ENCODE results near the gene TM2D1.

TM2D1 gene

GRCh38 chr1:61638911-61639605 is 85.9 kb downstream of the TM2D1 start:
- Histone ChIP-seq H4K91ac (ENCODE audit: low read length) (no peak overlapping the region), H3K27ac (ENCODE audit: low read length, poor library complexity, severe bottlenecking) (no peak overlapping the region), H3K4me1 (ENCODE audit: control insufficient read depth, insufficient read depth, low read depth, low read length) (no peaks in the 10 kb centered on the region), H3K9me3 (ENCODE audit: control insufficient read depth, low read length) (no peaks in the 10 kb centered on the region), H4K8ac (ENCODE audit: low read length) (no peak overlapping the region), H2BK12ac (ENCODE audit: low read length in 2 of 2) (no peak overlapping the region), H3K4me2 (ENCODE audit: low read length, poor library complexity, severe bottlenecking) (no peak overlapping the region), H3K36me3 (ENCODE audit: control insufficient read depth in 1 of 2, insufficient read depth in 2 of 2, low read depth in 1 of 2, low read length in 2 of 2) (no peaks in the 10 kb centered on the region), H3K9ac (ENCODE audit: low read length) (no peak overlapping the region), H3K18ac (ENCODE audit: low read depth in 1 of 2, low read length in 2 of 2) (no peak overlapping the region), H3K4ac (ENCODE audit: low read depth in 1 of 2, low read length in 2 of 2) (no peak overlapping the region), H2BK5ac (ENCODE audit: low read depth, low read length, poor library complexity, severe bottlenecking) (no peak overlapping the region), H3K4me3 (ENCODE audit: insufficient read depth in 1 of 2, low read depth in 1 of 2, low read length in 2 of 2) (no peak overlapping the region), H2BK15ac (ENCODE audit: low read depth, poor library complexity, severe bottlenecking) (no peak overlapping the region), H2AFZ (ENCODE audit: low read depth, low read length) (no peak overlapping the region), H2BK120ac (ENCODE audit: low read depth, low read length) (no peak overlapping the region), H2AK5ac (ENCODE audit: low read length, severe bottlenecking) (no peak overlapping the region), H3K14ac (ENCODE audit: low read length in 2 of 2) (no peak overlapping the region), H3K27me3 (ENCODE audit: control insufficient read depth in 1 of 2, insufficient read depth in 1 of 2, low read length in 2 of 2) (peaks cover 0 to 4% of the 10 kb centered on the region in 2 experiments), H3K79me1 (replicated peaks; ENCODE audit: low read length, poor library complexity, severe bottlenecking) (no peaks in the 10 kb centered on the region), H3K23ac (ENCODE audit: low read length in 2 of 2) (no peak overlapping the region)
- 86% methylated on average over 3 of the region's 3 CpGs for WGBS
- no peak for DNase-seq

DNA sequence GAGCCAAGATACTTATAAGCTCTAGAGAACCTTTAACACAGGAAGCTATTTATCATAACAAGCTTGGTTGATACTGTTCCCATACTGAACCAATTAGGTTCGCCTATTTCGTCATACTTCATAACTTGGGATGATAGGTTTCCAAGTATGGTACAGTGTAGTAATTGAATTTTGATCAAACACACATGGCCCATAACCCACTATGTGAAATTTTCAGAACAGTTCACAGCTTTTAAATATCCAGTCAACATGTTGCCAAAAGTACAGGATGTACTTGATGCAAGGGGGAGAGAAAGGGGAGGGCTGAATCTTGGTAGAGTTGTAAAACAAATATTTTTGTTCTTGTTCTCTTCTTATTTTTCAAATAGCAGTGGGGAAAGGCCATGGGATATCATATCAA is 86.6 kb downstream of the TM2D1 start:
- H2BK12ac ChIP-seq (ENCODE audit: low read length in 2 of 2): no peak overlapping the region
- H3K14ac ChIP-seq (ENCODE audit: low read length in 2 of 2): no peak overlapping the region
- no peak for DNase-seq
- no peak overlapping the region for H3K4me3 ChIP-seq (ENCODE audit: insufficient read depth in 1 of 2, low read depth in 1 of 2, low read length in 2 of 2)
- no peak overlapping the region for H3K18ac ChIP-seq (ENCODE audit: low read depth in 1 of 2, low read length in 2 of 2)
- no peak overlapping the region for H2BK15ac ChIP-seq (ENCODE audit: low read depth, poor library complexity, severe bottlenecking)
- WGBS: no CpG with 5 or more reads among the region's 2 CpGs
- no peak overlapping the region for H3K4me2 ChIP-seq (ENCODE audit: low read length, poor library complexity, severe bottlenecking)
- no peak overlapping the region for H3K23ac ChIP-seq (ENCODE audit: low read length in 2 of 2)
- no peaks in the 10 kb centered on the region for H3K9me3 ChIP-seq (ENCODE audit: control insufficient read depth, low read length)
- H3K36me3 ChIP-seq (ENCODE audit: control insufficient read depth in 1 of 2, insufficient read depth in 2 of 2, low read depth in 1 of 2, low read length in 2 of 2): no peaks in the 10 kb centered on the region
- H3K9ac ChIP-seq (ENCODE audit: low read length): no peak overlapping the region
- no peaks in the 10 kb centered on the region for H3K4me1 ChIP-seq (ENCODE audit: control insufficient read depth, insufficient read depth, low read depth, low read length)
- no peaks in the 10 kb centered on the region for H3K79me1 ChIP-seq (replicated peaks; ENCODE audit: low read length, poor library complexity, severe bottlenecking)
- H2AK5ac ChIP-seq (ENCODE audit: low read length, severe bottlenecking): no peak overlapping the region
- no peak overlapping the region for H2AFZ ChIP-seq (ENCODE audit: low read depth, low read length)
- H2BK120ac ChIP-seq (ENCODE audit: low read depth, low read length): no peak overlapping the region
- H4K8ac ChIP-seq (ENCODE audit: low read length): no peak overlapping the region
- no peak overlapping the region for H2BK5ac ChIP-seq (ENCODE audit: low read depth, low read length, poor library complexity, severe bottlenecking)
- peaks cover 0 to 4% of the 10 kb centered on the region in 2 experiments for H3K27me3 ChIP-seq (ENCODE audit: control insufficient read depth in 1 of 2, insufficient read depth in 1 of 2, low read length in 2 of 2)
- H3K4ac ChIP-seq (ENCODE audit: low read depth in 1 of 2, low read length in 2 of 2): no peak overlapping the region
- H3K27ac ChIP-seq (ENCODE audit: low read length, poor library complexity, severe bottlenecking): no peak overlapping the region
- H4K91ac ChIP-seq (ENCODE audit: low read length): no peak overlapping the region

- Histone ChIP-seq H4K91ac (ENCODE audit: low read length) (no peak overlapping the region), H3K18ac (ENCODE audit: low read depth in 1 of 2, low read length in 2 of 2) (no peak overlapping the region), H2AK5ac (ENCODE audit: low read length, severe bottlenecking) (no peak overlapping the region), H2BK120ac (ENCODE audit: low read depth, low read length) (no peak overlapping the region), H3K27me3 (ENCODE audit: control insufficient read depth in 1 of 2, insufficient read depth in 1 of 2, low read length in 2 of 2) (peaks cover 0 to 4% of the 10 kb centered on the region in 2 experiments), H3K4ac (ENCODE audit: low read depth in 1 of 2, low read length in 2 of 2) (no peak overlapping the region), H3K27ac (ENCODE audit: low read length, poor library complexity, severe bottlenecking) (no peak overlapping the region), H2BK5ac (ENCODE audit: low read depth, low read length, poor library complexity, severe bottlenecking) (no peak overlapping the region), H2AFZ (ENCODE audit: low read depth, low read length) (no peak overlapping the region), H4K8ac (ENCODE audit: low read length) (no peak overlapping the region), H3K23ac (ENCODE audit: low read length in 2 of 2) (no peak overlapping the region), H3K79me1 (replicated peaks; ENCODE audit: low read length, poor library complexity, severe bottlenecking) (no peaks in the 10 kb centered on the region), H3K4me1 (ENCODE audit: control insufficient read depth, insufficient read depth, low read depth, low read length) (no peaks in the 10 kb centered on the region), H3K4me3 (ENCODE audit: insufficient read depth in 1 of 2, low read depth in 1 of 2, low read length in 2 of 2) (no peak overlapping the region), H2BK12ac (ENCODE audit: low read length in 2 of 2) (no peak overlapping the region), H3K36me3 (ENCODE audit: control insufficient read depth in 1 of 2, insufficient read depth in 2 of 2, low read depth in 1 of 2, low read length in 2 of 2) (no peaks in the 10 kb centered on the region), H3K4me2 (ENCODE audit: low read length, poor library complexity, severe bottlenecking) (no peak overlapping the region), H2BK15ac (ENCODE audit: low read depth, poor library complexity, severe bottlenecking) (no peak overlapping the region), H3K14ac (ENCODE audit: low read length in 2 of 2) (no peak overlapping the region), H3K9ac (ENCODE audit: low read length) (no peak overlapping the region), H3K9me3 (ENCODE audit: control insufficient read depth, low read length) (no peaks in the 10 kb centered on the region)
- WGBS: 89% methylated on average over 1 of the region's 2 CpGs
- no peak for DNase-seq
Measured at GRCh38 chr1:61637470-61637869, 87.5 kb downstream of the TM2D1 start.

GRCh38 chr1:61636814-61637213 is 88.1 kb downstream of the TM2D1 start:
- WGBS: 81% methylated on average over 2 of the region's 3 CpGs
- Histone ChIP-seq H3K23ac (ENCODE audit: low read length in 2 of 2) (no peak overlapping the region), H2BK12ac (ENCODE audit: low read length in 2 of 2) (no peak overlapping the region), H3K4ac (ENCODE audit: low read depth in 1 of 2, low read length in 2 of 2) (no peak overlapping the region), H2BK5ac (ENCODE audit: low read depth, low read length, poor library complexity, severe bottlenecking) (no peak overlapping the region), H3K4me3 (ENCODE audit: insufficient read depth in 1 of 2, low read depth in 1 of 2, low read length in 2 of 2) (no peak overlapping the region), H3K27ac (ENCODE audit: low read length, poor library complexity, severe bottlenecking) (no peak overlapping the region), H2BK15ac (ENCODE audit: low read depth, poor library complexity, severe bottlenecking) (no peak overlapping the region), H4K91ac (ENCODE audit: low read length) (no peak overlapping the region), H3K14ac (ENCODE audit: low read length in 2 of 2) (no peak overlapping the region), H3K18ac (ENCODE audit: low read depth in 1 of 2, low read length in 2 of 2) (no peak overlapping the region), H3K36me3 (ENCODE audit: control insufficient read depth in 1 of 2, insufficient read depth in 2 of 2, low read depth in 1 of 2, low read length in 2 of 2) (no peaks in the 10 kb centered on the region), H2AK5ac (ENCODE audit: low read length, severe bottlenecking) (no peak overlapping the region), H3K9ac (ENCODE audit: low read length) (no peak overlapping the region), H2BK120ac (ENCODE audit: low read depth, low read length) (no peak overlapping the region), H3K9me3 (ENCODE audit: control insufficient read depth, low read length) (no peaks in the 10 kb centered on the region), H3K4me1 (ENCODE audit: control insufficient read depth, insufficient read depth, low read depth, low read length) (no peaks in the 10 kb centered on the region), H3K27me3 (ENCODE audit: control insufficient read depth in 1 of 2, insufficient read depth in 1 of 2, low read length in 2 of 2) (peaks cover 0 to 4% of the 10 kb centered on the region in 2 experiments), H2AFZ (ENCODE audit: low read depth, low read length) (no peak overlapping the region), H4K8ac (ENCODE audit: low read length) (no peak overlapping the region), H3K79me1 (replicated peaks; ENCODE audit: low read length, poor library complexity, severe bottlenecking) (no peaks in the 10 kb centered on the region), H3K4me2 (ENCODE audit: low read length, poor library complexity, severe bottlenecking) (no peak overlapping the region)
- no peak for DNase-seq
